HG03439 (cell line): Measurements from ENCODE around the gene MACROD2.

Experiments
- ATAC-seq: cut with Tn5 transposase; IDR thresholded peaks from one replicate; pipeline ENCODE4 v1.9.1; 2021; ENCODE audit warnings: mild to moderate bottlenecking, moderate library complexity; ENCODE audit not compliant: unreplicated experiment

The MACROD2 gene

DNA sequence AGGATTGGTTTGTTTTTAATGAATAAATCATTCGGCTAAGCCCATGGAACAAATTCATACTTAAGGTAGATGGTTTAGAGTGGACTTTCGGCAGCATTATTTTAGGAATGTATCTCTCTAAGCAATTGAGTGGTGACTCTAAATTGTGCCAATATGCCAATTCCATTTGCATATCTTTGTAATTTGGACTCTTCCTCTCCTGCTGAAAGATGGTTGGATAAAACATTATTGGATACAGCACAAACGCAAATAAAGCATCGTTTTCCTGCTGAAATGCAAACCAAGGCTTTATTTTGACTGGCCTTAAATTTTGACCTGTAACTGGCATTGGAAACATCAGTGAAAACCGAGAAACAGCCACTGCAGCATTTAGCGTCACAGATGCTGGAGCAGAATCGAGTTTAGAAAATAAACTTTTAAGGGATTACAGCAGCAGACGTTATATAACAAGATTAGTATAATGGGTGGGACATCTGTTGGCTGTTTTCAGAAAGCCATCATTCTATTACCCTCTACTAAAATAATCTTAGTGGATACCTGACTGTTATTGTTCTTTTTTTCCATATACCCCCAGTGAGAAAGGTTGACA, 1852.0 kb downstream of the MACROD2 start:
- ATAC-seq: no peak

GRCh38 chr20:15848126-15848525, 1852.8 kb downstream of the MACROD2 start:
- ATAC-seq: no peak

GRCh38 chr20:15848995-15849610, 1853.8 kb downstream of the MACROD2 start:
- ATAC-seq: no peak

DNA sequence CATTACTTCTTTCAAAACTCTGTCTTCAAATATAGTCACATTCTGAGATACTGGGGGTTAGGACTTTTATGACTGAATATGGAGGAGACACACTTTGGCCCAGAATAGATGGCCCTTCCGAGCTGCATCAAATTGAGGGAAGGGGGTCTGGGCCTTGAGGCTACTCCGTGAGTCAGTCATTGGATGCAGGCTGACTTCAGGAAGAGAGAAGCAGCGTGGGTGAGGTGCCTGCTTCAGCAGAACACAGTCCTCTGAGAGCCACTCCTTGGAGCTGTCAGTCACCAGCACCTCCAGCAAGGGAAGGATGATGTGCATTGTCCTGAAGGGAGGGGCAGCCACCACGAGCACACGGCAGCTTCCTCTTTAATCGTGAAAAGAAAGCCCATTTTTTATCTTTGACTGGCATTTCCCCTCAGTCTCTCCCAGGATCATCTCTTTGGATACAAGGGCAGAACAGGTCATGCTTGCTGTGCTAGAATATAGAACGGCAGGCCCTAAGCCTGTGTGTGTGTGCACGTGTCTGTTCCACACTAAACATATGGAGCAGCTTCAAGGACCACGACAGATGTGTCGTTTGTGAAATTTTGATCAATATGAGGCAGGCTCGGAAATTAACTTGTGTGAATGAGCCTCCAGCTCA, 1856.4 kb downstream of the MACROD2 start:
- no peak for ATAC-seq

- ATAC-seq: no peak
Observed at GRCh38 chr20:15854911-15855310, 1859.6 kb downstream of the MACROD2 start.

DNA sequence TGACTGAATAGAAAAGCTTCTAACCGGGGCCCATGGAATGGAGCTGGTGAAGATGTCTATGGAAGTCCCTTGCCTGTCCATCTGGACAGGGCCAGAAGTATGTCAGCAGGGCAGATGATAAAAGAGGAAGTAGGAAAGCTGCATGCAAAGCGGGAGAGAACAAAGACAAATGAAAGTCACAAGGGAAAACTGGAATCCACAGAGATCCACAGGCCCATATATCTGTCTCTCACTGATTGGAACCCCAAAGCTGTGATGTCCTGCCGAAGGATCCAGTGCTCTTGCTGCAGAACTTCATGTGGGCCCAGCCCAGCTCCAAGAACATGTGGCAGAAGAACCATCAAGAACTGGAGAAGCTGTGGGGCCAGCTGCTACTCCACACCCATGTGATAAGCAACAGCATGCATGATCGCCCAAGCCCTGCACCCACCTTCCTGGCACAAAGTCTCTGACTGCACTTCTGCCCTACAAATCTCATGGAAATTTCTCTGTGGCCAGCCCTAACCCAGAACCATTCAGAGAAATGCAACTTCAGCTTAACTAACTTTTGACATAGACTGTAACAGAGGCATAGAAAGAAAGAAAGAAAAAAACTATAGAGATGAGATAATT, 1862.0 kb downstream of the MACROD2 start:
- peak; percentile 56 for ATAC-seq

DNA sequence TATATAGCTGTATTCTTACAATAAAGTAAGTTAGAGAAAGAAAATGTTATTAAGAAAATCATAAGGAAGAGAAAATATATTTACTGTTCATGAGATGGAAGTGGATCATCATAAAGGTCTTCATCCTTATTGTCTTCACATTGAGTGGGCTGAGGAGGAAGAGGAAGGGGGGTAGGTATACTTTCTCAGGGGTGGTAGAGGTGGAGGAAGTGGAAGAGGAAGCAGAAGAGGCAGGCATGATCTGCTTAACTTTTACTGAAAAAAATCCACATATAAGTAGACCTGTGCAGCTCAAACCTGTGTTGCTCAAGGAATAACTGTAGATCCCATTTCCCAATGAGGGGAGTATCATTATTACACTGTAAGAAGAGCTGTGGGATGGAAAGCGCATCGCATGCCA, 1863.7 kb downstream of the MACROD2 start:
- no peak for ATAC-seq

GRCh38 chr20:15860850-15861249, 1865.5 kb downstream of the MACROD2 start:
- no peak for ATAC-seq

DNA sequence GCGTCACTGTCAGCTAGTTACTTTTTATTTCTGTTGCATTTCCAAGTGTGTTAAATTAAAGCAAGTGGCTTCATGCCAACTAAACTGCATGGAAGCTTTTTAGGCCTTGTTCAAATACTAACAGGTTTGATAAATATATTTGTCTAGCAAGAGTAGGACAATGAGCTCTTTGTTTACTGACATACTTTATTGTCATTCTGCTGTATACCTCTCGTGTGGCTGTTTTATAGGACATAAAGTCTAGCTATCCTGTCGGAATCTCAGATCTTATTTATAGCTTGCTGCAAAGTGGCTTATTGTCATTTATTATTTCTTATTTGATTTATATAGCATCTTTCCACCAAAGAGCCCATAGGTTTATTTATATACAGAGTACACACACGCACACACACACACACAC, 1866.9 kb downstream of the MACROD2 start:
- no peak for ATAC-seq

GRCh38 chr20:15863735-15864134, 1868.4 kb downstream of the MACROD2 start:
- ATAC-seq: no peak

DNA sequence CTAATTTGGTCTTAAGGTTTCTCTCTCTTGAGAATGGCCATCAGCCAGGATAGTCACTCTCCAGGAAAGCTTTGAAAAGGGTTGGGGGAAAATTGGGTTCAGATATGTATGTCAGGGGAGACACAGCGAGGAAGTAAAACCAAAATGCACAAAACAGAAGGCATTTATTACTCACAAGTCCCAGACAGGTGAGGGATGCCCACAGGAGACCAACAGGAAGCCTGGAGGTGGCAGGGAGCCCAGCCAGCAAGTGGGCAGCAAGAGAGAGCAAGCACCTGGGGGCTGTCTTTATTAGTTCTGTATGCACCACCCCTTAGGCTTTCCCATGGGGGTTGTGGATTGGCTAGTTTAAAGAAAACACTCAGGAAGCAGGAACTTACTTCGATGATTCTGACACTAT, 1870.2 kb downstream of the MACROD2 start:
- ATAC-seq: no peak

DNA sequence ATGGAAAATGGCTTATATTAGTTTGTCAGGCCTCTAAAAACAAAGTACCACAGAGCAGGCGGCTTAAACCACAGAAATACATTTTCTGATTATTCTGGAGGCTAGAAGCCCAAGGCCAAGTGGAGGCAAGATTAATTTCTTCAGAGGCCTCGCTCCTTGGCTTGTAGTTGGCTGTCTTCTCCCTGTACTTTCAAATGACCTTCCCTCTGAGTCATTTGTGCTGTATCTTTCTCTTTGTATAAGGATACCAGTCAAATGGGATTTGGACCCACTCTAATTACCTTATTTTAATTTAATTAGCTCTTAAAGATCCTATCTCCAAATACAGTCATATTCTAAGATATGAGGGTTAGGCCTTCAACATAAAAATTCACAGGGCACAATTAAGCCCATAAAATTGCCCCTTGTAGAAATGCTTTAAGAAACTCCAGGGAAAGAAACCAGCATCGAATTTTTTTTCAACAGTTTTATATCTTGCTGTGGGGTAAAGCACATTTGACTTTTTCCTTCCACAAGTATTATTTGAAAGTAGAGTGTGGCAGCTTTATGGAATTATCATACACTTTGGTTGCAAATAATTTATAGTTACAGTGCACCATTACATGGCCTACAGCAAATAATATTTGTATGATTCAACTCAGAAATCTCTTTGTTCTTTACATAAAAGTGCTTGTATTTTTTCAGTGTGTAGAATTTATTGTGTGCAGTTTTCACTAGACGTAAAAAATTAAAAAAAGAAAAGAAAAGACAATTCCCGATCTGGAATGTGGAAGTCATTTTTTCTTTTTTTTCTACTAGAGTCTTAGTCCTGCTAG, 1871.8 kb downstream of the MACROD2 start:
- no peak for ATAC-seq

GRCh38 chr20:15867899-15868298, 1872.6 kb downstream of the MACROD2 start:
- ATAC-seq: no peak

GRCh38 chr20:15875446-15875845, 1880.1 kb downstream of the MACROD2 start:
- no peak for ATAC-seq

DNA sequence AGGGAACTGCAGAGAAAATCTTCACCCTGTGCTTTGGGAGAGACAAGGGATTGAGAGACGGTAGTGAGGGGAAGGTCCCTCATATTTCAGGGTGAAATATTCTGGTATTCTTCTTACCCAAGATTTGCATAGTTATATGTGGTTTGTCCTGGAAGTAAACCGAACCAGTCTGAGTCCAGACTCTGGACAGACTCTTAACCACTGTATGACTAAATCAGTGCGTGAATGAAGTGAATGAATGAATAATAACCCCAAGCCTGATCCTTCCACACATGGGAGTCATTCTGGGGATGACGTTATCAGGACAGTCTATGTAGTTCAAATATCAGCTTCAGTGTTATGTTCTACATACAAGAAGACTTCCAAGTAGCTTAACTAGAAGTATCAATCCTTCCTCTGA, 1887.2 kb downstream of the MACROD2 start:
- ATAC-seq: peak; percentile 61

GRCh38 chr20:15886250-15886649, 1890.9 kb downstream of the MACROD2 start:
- ATAC-seq: no peak

- no peak for ATAC-seq
Observed at GRCh38 chr20:15887387-15887786, 1892.1 kb downstream of the MACROD2 start.

DNA sequence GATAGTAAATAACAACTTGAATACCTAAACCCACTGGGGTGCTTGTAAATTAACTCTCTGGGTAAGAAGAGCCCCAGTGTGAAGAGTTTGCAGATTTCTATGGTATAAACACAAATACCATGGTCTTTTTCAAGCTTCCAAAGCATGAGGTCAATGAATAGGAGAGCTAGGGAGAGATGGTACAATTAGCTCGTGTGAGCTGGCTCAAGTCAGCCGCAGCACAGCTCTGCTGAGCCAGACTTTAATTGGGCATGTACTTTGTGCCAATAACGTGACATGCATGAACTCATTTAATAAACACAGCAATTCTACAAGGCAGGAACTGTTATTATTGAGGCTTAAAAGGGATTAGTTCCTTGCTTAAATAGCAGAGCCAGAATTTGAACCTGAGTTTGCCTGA, 1893.7 kb downstream of the MACROD2 start:
- ATAC-seq: no peak

DNA sequence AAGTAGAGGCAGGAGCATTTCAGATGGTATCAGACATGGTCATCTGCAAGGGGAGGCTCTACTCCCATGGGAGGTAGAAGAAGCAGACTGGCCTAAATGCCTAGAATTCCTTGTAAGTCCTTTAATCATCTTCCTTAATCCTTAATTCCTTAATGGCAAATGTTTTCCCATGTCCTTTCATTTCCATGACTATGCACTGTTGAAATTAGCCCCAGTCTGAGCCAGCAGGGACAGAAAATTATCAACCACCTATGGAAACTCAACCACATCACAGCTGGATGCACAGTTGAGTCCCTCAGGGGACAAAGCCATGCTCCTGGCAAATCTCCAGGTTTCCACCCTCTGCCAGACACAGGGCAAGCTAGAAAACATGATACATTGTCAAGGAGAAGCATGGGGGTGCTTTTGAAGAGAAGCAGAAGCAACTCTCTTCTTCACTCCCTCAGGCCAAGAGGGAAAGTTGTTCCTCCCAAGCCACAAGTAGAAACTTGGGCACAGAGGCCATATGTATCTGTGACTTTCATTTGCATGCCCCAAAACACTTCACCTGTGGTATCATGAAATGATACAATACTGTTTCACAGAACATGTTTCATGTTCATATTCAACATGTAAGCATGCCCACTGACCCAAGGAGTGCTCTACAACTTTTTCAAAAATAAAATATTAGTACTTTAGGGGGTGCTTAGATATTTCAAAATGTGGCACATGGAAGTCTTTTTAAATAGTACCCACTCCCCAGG, 1894.4 kb downstream of the MACROD2 start:
- no peak for ATAC-seq

DNA sequence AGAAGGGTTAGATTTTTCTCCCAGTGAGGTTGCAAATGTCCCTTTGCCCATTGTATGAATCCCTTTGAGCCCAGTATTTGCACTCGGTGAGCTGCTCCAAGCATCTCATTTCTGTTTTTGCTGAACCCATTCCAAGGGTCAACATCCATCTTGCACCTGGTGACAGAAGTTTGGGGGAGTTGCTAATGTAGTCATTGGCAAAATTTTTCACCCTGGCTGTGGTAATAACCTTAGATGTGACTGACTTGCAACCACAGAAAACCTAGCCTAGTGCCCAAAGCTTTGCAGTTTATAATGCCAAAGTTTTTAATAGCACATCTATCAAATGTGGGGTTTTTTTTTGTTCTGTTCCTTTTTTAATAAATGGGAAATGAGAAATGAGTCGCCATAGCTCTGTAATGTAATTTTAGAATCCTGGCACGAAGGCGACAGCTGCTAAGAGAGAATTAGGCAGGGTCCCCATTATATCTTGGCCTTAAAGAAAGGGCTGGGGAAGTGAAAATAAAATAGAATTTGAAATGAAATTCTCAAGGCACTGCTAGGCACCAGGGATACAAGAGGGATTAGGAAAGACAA, 1895.2 kb downstream of the MACROD2 start:
- no peak for ATAC-seq
